ENCODE data around the gene MAD1L1.

The MAD1L1 gene

GRCh38 chr7:1787681-1788235 is 445.0 kb downstream of the MAD1L1 start:
- TF ChIP-seq CTCF (IDR thresholded peaks at IDR 0.05) = no peak

DNA sequence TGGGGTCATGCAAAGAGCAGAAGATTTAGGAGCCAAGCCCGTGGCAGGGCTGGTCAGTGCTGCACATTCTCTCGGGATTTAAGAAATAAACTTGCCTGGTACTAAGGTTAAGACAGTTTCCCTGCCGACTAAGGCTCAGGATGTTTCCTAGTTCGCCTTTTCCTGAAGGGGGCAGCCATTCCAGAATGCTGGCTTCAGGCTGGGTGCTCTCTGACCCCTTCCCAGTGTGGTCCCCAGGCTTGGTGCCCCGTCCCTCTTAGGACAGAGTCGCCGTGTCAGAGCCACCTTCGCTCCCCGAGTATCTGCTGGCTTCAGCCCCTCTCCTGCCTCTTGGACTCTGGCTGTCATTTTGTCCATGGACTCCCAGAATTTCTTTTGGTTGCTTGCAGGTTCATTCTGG is 445.5 kb downstream of the MAD1L1 start:
- TF ChIP-seq CTCF (IDR thresholded peaks at IDR 0.05) = no peak

DNA sequence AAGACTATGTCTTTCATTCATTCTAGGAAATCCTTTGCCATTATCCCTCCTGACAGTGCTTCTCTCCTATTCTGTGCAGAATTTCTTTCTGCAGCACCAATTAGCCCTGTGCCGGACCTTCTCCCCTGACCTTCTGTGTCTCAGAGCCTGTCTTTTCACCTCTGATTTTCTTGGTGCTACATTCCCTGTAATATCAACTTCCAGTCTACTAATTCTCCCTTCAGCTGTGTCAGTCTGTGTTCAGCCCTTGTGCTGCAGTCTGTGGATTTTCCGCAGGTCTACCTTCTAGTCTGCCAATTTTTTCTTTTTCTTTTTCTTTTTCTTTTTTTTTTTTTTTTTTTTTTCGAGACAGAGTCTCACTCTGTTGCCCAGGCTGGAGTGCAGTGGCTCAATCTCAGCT is 446.9 kb downstream of the MAD1L1 start:
- TF ChIP-seq CTCF (IDR thresholded peaks at IDR 0.05) = no peak

DNA sequence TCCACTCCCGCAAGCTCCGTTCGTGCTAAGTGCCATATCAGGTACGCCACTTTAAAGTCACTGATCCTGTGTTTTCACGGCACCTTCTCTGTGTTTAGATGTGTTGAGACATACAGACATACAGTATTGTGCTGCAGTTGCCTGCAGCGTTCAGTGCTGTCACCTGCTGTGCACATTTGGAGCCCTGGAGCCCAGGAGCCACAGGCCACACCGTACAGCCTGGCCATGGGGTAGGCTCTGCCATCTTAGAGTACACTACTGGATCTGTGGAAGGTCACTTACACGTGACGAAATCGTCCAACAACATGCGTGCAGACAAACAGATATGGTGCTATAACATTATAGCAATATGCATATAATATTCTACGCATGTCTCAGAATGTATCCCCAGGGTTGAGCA is 451.4 kb downstream of the MAD1L1 start:
- TF ChIP-seq CTCF (IDR thresholded peaks at IDR 0.05) = no peak

- no peak for TF ChIP-seq CTCF (IDR thresholded peaks at IDR 0.05)
Measured at GRCh38 chr7:1779445-1779844, 453.3 kb downstream of the MAD1L1 start.

DNA sequence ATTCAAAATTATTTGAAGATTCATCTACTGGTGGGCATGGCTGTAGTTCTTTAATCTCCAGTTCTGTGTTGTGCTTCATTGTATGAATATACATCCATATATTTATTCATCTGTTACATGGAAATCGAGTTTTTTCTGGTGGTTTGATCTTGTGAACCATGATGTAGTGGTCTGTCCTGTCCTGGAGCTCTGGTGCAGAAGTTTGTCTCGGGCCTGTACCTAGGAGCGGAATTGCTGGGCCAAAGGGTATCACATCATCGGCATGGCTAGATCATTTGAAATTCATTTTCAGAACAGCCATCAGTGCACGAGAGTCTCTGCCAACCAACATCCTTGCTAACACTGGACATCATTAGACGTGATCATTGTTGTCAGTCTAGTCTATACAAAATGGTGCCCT is 455.6 kb downstream of the MAD1L1 start:
- no peak for TF ChIP-seq CTCF (IDR thresholded peaks at IDR 0.05)

DNA sequence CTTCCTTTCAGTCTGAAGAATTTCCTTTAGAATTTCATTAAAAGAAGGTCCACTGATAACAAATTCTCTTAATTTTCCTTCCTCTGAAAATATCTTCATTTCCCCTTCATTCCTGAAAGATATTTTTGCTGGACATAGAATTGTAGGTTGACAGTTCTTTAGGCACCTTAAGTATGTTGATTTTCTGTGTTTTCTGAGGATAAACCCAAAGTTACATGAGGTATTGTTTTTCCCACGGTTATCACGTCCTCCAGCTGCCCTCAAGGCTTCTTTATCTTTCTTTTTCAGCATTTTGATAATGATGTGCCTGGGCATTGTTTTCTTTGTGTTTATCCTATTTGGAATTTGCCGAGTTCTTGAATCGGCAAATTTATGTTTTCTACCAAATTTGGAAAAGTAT is 457.4 kb downstream of the MAD1L1 start:
- TF ChIP-seq CTCF (IDR thresholded peaks at IDR 0.05) = no peak

GRCh38 chr7:1770331-1770730 is 462.4 kb downstream of the MAD1L1 start:
- no peak for TF ChIP-seq CTCF (IDR thresholded peaks at IDR 0.05)

Measured in LNCAP (cell line).